ENCODE results near the gene TSPEAR.

DNA sequence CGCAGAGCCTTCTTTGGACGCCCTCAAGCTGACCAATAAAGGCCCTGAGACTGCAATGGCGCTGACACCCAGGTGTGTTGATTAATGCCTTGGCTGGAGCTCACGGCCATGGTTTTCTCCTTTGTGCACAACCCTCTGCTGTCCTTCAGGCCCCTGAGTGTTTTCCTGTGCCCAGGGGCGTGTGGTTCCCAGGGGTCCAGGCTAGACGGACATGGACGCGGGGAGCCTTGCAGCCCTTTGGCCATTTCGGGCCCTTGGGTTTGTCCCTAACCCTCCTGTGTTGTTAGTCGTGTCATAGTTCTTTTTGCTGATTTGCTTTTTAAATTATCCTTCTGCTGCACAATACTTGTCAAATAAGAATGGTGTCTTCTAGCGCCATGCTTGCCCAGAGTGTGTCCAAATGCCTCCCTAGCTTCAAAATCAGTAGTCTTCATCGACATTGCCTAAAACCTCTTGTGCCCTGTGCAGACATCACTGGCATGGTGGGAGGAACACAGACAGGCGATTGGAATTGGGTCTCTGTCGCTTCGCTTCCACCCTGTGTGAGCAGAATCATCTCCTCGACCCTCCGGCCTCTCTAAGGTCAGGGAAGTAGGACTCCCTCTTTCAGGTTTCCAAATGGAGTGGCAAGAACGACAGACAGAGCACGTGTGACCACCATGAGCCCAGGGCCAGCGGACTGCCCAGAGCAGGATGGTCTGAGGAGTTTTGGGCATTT is 135.9 kb downstream of the TSPEAR start:
- TF ChIP-seq, protein P1, sequence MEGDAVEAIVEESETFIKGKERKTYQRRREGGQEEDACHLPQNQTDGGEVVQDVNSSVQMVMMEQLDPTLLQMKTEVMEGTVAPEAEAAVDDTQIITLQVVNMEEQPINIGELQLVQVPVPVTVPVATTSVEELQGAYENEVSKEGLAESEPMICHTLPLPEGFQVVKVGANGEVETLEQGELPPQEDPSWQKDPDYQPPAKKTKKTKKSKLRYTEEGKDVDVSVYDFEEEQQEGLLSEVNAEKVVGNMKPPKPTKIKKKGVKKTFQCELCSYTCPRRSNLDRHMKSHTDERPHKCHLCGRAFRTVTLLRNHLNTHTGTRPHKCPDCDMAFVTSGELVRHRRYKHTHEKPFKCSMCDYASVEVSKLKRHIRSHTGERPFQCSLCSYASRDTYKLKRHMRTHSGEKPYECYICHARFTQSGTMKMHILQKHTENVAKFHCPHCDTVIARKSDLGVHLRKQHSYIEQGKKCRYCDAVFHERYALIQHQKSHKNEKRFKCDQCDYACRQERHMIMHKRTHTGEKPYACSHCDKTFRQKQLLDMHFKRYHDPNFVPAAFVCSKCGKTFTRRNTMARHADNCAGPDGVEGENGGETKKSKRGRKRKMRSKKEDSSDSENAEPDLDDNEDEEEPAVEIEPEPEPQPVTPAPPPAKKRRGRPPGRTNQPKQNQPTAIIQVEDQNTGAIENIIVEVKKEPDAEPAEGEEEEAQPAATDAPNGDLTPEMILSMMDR (IDR thresholded peaks at IDR 0.05), result no peak
- no peak for TF ChIP-seq POLR2A (IDR thresholded peaks at IDR 0.05)

All from right lobe of liver (tissue), 4 donors.